Kasumi-1 (cell line): ENCODE results near the gene GAA.
"Not testable (repeated sequence)": the region's sequence is repeated elsewhere in the genome, so short reads cannot be mapped to it uniquely, and the experiment has no call there.

Experiments used
- DNase-seq, 2 experiments: peaks; one replicate each; lab custom pipeline; 2025; lab: John Stamatoyannopoulos, UW

GAA gene

GRCh38 chr17:80083136-80083661 is 18.2 kb upstream of the GAA start:
- DNase-seq, result no peak

- no peak for DNase-seq
These were observed 16.6 kb upstream of the GAA start for GRCh38 chr17:80084773-80085172.

- no peak for DNase-seq
These were observed 15.3 kb upstream of the GAA start for GRCh38 chr17:80086081-80086480.

- no peak for DNase-seq
These were observed 14.8 kb upstream of the GAA start for GRCh38 chr17:80086616-80087015.

GRCh38 chr17:80087346-80088265 is 13.8 kb upstream of the GAA start:
- no peak for DNase-seq

- no peak for DNase-seq
These were observed 11.6 kb upstream of the GAA start for GRCh38 chr17:80089762-80090161.

GRCh38 chr17:80090164-80090563 is 11.2 kb upstream of the GAA start:
- DNase-seq, result not testable (repeated sequence)

- no peak for DNase-seq
These were observed 10.0 kb upstream of the GAA start for GRCh38 chr17:80091376-80091775.

GRCh38 chr17:80092959-80093358 is 8.4 kb upstream of the GAA start:
- DNase-seq, result peak; percentile 71 to 73

GRCh38 chr17:80095038-80095843 is 6.1 kb upstream of the GAA start:
- no peak for DNase-seq

- no peak for DNase-seq
These were observed 5.4 kb upstream of the GAA start for GRCh38 chr17:80095844-80096475.

- DNase-seq, result no peak
These were observed 4.8 kb upstream of the GAA start for GRCh38 chr17:80096561-80097021.

- no peak for DNase-seq
These were observed 4.2 kb upstream of the GAA start for GRCh38 chr17:80097127-80097621.

GRCh38 chr17:80097844-80098691 is 3.3 kb upstream of the GAA start:
- no peak for DNase-seq

GRCh38 chr17:80099291-80100034 is 1.9 kb upstream of the GAA start:
- DNase-seq, result no peak

- no peak for DNase-seq
These were observed 1.4 kb upstream of the GAA start for GRCh38 chr17:80100035-80100323.

- DNase-seq, result peak; percentile 37 to 58
These were observed 724 bp downstream of the GAA start for GRCh38 chr17:80101946-80102663.

GRCh38 chr17:80102664-80103448 is 1.5 kb downstream of the GAA start:
- DNase-seq, result no peak

- no peak for DNase-seq
These were observed 2.2 kb downstream of the GAA start for GRCh38 chr17:80103449-80104085.
